H9 (cell line): Measurements from ENCODE around the gene MSMO1. TPM values are rescaled to one million over a fixed set of nuclear protein-coding genes. Genes with fewer than 3 reads are reported as not detected.

ENCODE experiments used
- DNase-seq: peaks from one replicate; pipeline ENCODE4 v3.0.0-alpha.2; 2017
- H2AFZ ChIP-seq: one replicate; pipeline ENCODE4 v1.6.1; 2013; ENCODE audit warnings: mild to moderate bottlenecking, low read length, control low read depth, moderate library complexity
- H2AK5ac ChIP-seq: 2 replicates; pipeline ENCODE4 v1.6.1; 2013; ENCODE audit warnings: low read length, control low read depth, mixed read lengths; ENCODE audit not compliant: insufficient read length
- H2BK120ac ChIP-seq: one replicate; pipeline ENCODE4 v1.6.1; 2013; ENCODE audit warnings: low read depth, mild to moderate bottlenecking, low read length, control low read depth, inconsistent platforms; ENCODE audit not compliant: poor library complexity, severe bottlenecking
- H2BK12ac ChIP-seq: 2 replicates; pipeline ENCODE4 v1.6.1; 2013; ENCODE audit warnings: low read length, control low read depth, mixed read lengths, low read depth; ENCODE audit not compliant: insufficient read length
- H2BK15ac ChIP-seq: 2 replicates; pipeline ENCODE4 v1.6.1; 2013; ENCODE audit warnings: low read depth, low read length, control low read depth
- H2BK20ac ChIP-seq: one replicate; pipeline ENCODE4 v1.6.1; 2013; ENCODE audit warnings: low read depth, mild to moderate bottlenecking, low read length, control low read depth, inconsistent platforms; ENCODE audit not compliant: poor library complexity, severe bottlenecking
- H2BK5ac ChIP-seq: 2 replicates; pipeline ENCODE4 v1.6.1; 2013; ENCODE audit warnings: low read length, control low read depth, mixed read lengths; ENCODE audit not compliant: insufficient read length
- H3K14ac ChIP-seq: 2 replicates; pipeline ENCODE4 v1.6.1; 2013; ENCODE audit warnings: low read length, control low read depth; ENCODE audit not compliant: insufficient read depth
- H3K18ac ChIP-seq: 2 replicates; pipeline ENCODE4 v1.6.1; 2013; ENCODE audit warnings: low read depth, mild to moderate bottlenecking, mixed read lengths, low read length, control low read depth; ENCODE audit not compliant: insufficient read length
- H3K23ac ChIP-seq: 2 replicates; pipeline ENCODE4 v1.6.1; 2013; ENCODE audit warnings: low read length, control low read depth, mixed read lengths, low read depth; ENCODE audit not compliant: insufficient read length
- H3K23me2 ChIP-seq: 2 replicates; pipeline ENCODE4 v1.6.1; 2013; ENCODE audit warnings: low read depth, mild to moderate bottlenecking, mixed read lengths, low read length, control low read depth; ENCODE audit not compliant: insufficient read length, poor library complexity, severe bottlenecking
- H3K27ac ChIP-seq: 2 replicates; pipeline ENCODE4 v1.5.1; 2013; ENCODE audit warnings: low read length, control low read depth, mixed read lengths, low read depth; ENCODE audit not compliant: insufficient read length
- H3K27me3 ChIP-seq: 2 replicates; pipeline ENCODE4 v1.6.1; 2013; ENCODE audit warnings: low read length, control low read depth, inconsistent platforms; ENCODE audit not compliant: insufficient read depth
- H3K4ac ChIP-seq: 2 replicates; pipeline ENCODE4 v1.6.1; 2013; ENCODE audit warnings: low read depth, mild to moderate bottlenecking, control low read depth, inconsistent platforms, low read length, moderate library complexity
- H3K4me1 ChIP-seq: 2 replicates; pipeline ENCODE4 v1.6.1; 2013; ENCODE audit warnings: low read length, control low read depth, inconsistent platforms; ENCODE audit not compliant: insufficient read depth
- H3K4me2 ChIP-seq: 2 replicates; pipeline ENCODE4 v1.6.1; 2013; ENCODE audit warnings: low read length, control low read depth, mixed read lengths; ENCODE audit not compliant: insufficient read length, insufficient read depth
- H3K56ac ChIP-seq: 2 replicates; pipeline ENCODE4 v1.6.1; 2013; ENCODE audit warnings: low read depth, mild to moderate bottlenecking, mixed read lengths, low read length, control low read depth; ENCODE audit not compliant: insufficient read length
- H3K79me1 ChIP-seq: 2 replicates; pipeline ENCODE4 v1.6.1; 2013; ENCODE audit warnings: low read depth, mild to moderate bottlenecking, moderate library complexity, low read length, control low read depth, inconsistent platforms; ENCODE audit not compliant: insufficient read depth, poor library complexity, severe bottlenecking
- H3K79me2 ChIP-seq: 2 replicates; pipeline ENCODE4 v1.6.1; 2013; ENCODE audit warnings: low read length, control low read depth, inconsistent platforms; ENCODE audit not compliant: insufficient read depth
- H3K9ac ChIP-seq: 2 replicates; pipeline ENCODE4 v1.6.1; 2013; ENCODE audit warnings: low read length, control low read depth, mixed read lengths; ENCODE audit not compliant: insufficient read length; ENCODE audit errors: extremely low read depth
- H3K9me3 ChIP-seq: one replicate; pipeline ENCODE4 v1.6.1; 2013; ENCODE audit warnings: low read depth, low read length, inconsistent platforms; ENCODE audit not compliant: control insufficient read depth
- H3T11ph ChIP-seq: one replicate; pipeline ENCODE4 v1.6.1; 2013; ENCODE audit warnings: mild to moderate bottlenecking, low read length, control low read depth, inconsistent platforms
- H4K20me1 ChIP-seq: one replicate; pipeline ENCODE4 v1.6.1; 2013; ENCODE audit not compliant: control insufficient read depth, insufficient read length, insufficient read depth
- H4K5ac ChIP-seq: 2 replicates; pipeline ENCODE4 v1.6.1; 2013; ENCODE audit warnings: low read depth, mild to moderate bottlenecking, mixed read lengths, low read length, control low read depth; ENCODE audit not compliant: insufficient read length
- H4K8ac ChIP-seq: replicated peaks from 2 replicates; pipeline ENCODE4 v1.6.1; 2013; ENCODE audit warnings: low read length, control low read depth, mixed read lengths, low read depth; ENCODE audit not compliant: insufficient read length
- H4K91ac ChIP-seq: 2 replicates; pipeline ENCODE4 v1.6.1; 2013; ENCODE audit warnings: low read depth, mild to moderate bottlenecking, moderate library complexity, mixed read lengths, low read length, control low read depth; ENCODE audit not compliant: insufficient read length
- H3K27ac Mint-ChIP-seq, 3 experiments: 2 replicates in 2 of 3; 3 replicates in 1 of 3; pipeline ENCODE4 v1.8.0; 2020 to 2021; ENCODE audit warnings: mixed read lengths in 3 of 3, mild to moderate bottlenecking in 1 of 3, moderate library complexity in 1 of 3
- H3K27me3 Mint-ChIP-seq: 2 replicates; pipeline ENCODE4 v1.8.0; 2021; ENCODE audit warnings: low read depth, mild to moderate bottlenecking, moderate library complexity, mixed read lengths
- H3K36me3 Mint-ChIP-seq, 3 experiments: 2 replicates in 2 of 3; 3 replicates in 1 of 3; pipeline ENCODE4 v1.8.0; 2020 to 2021; ENCODE audit warnings: low read depth in 3 of 3, mixed read lengths in 3 of 3; ENCODE audit not compliant: insufficient read depth in 1 of 3
- H3K4me1 Mint-ChIP-seq, 2 experiments: 2 replicates each; pipeline ENCODE4 v1.8.0; 2020; ENCODE audit warnings: mixed read lengths in 2 of 2
- H3K4me3 Mint-ChIP-seq, 2 experiments: 2 replicates in 1 of 2; 3 replicates in 1 of 2; pipeline ENCODE4 v1.8.0; 2020 to 2021; ENCODE audit warnings: mild to moderate bottlenecking in 2 of 2, mixed read lengths in 2 of 2, moderate library complexity in 1 of 2
- H3K9me3 Mint-ChIP-seq, 2 experiments: 2 replicates in 1 of 2; 3 replicates in 1 of 2; pipeline ENCODE4 v1.8.0; 2020; ENCODE audit warnings: mild to moderate bottlenecking in 2 of 2, mixed read lengths in 2 of 2, moderate library complexity in 1 of 2
- WGBS: extraction: QIAGEN DNeasy Blood & Tissue Kit; methylation state at CpG from one replicate; pipeline ENCODE4 v1.1.7; 2013; ENCODE audit warnings: missing lambda C conversion rate, low lambda C conversion rate, mixed read lengths; ENCODE audit not compliant: insufficient read length; ENCODE audit errors: extremely low coverage; 5-methylcytosine and 5-hydroxymethylcytosine counted together
- total RNA-seq: library from RNA; stranded (reverse); gene quantifications from 2 replicates; pipeline ENCODE4 v1.2.1, GENCODE V29; 2021
- TF ChIP-seq, protein P1 (sequence below): fragments of 200-600 bp; sonication (generic); conservative IDR thresholded peaks from 3 replicates; pipeline ENCODE4 v1.8.0; 2021; ENCODE audit warnings: antibody characterized with exemption, mild to moderate bottlenecking

The MSMO1 gene
- total RNA-seq, 1 experiment from 2014 or later = 79.3 TPM

DNA sequence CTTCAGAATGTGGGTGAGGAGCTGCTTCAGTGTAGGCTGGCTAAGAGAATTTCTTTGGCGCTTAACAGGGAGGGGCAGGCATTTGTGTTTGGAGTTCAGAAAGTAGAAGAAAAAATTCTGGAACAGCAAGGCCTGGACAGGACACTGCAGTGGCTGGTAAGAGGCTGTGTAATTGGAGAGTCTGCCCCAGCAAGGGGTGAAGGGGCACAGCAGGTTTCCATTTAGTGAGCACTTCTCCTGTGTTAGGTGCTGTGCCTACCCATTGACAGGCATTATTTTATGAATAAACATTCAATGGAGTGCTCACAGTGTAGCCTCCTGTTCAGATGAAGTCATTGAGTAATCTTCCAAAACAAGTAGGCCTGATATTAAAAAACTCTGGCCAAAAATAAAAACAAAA, 40.6 kb downstream of the MSMO1 start:
- Histone ChIP-seq H3K9me3 (no peaks in the 10 kb centered on the region), H3K23ac (no peak overlapping the region), H2AK5ac (no peak overlapping the region), H3K56ac (no peak overlapping the region), H4K8ac (no peak overlapping the region), H3K9ac (no peak overlapping the region), H2BK5ac (no peak overlapping the region), H3K4ac (no peak overlapping the region), H2AFZ (no peak overlapping the region), H3K14ac (no peak overlapping the region), H2BK12ac (no peak overlapping the region), H3K27ac (no peak overlapping the region), H2BK120ac (no peak overlapping the region), H3K4me1 (peaks cover 14% of the 10 kb centered on the region), H2BK20ac (no peak overlapping the region), H3K79me1 (no peaks in the 10 kb centered on the region), H3K18ac (no peak overlapping the region), H3K79me2 (no peaks in the 10 kb centered on the region), H3K4me2 (no peak overlapping the region), H3K23me2 (no peaks in the 10 kb centered on the region), H4K91ac (no peak overlapping the region), H4K5ac (no peak overlapping the region), H2BK15ac (no peak overlapping the region), H4K20me1 (no peaks in the 10 kb centered on the region), H3T11ph (no peak overlapping the region), H3K27me3 (no peaks in the 10 kb centered on the region)
- Mint-ChIP-seq H3K4me3 (0 out of 5 replicates have a peak overlapping the region, but pooled peaks of 1 of the 2 experiments have one; percentile 25), H3K27ac (peak overlapping the region in 2 of 3 experiments; percentile 7 to 12; a peak in 1 of 7 replicates), H3K4me1 (peaks cover 7 to 12% of the 10 kb centered on the region in 2 experiments), H3K27me3 (no peaks in the 10 kb centered on the region), H3K9me3 (no peaks in the 10 kb centered on the region), H3K36me3 (no peaks in the 10 kb centered on the region)
- TF ChIP-seq, protein P1, sequence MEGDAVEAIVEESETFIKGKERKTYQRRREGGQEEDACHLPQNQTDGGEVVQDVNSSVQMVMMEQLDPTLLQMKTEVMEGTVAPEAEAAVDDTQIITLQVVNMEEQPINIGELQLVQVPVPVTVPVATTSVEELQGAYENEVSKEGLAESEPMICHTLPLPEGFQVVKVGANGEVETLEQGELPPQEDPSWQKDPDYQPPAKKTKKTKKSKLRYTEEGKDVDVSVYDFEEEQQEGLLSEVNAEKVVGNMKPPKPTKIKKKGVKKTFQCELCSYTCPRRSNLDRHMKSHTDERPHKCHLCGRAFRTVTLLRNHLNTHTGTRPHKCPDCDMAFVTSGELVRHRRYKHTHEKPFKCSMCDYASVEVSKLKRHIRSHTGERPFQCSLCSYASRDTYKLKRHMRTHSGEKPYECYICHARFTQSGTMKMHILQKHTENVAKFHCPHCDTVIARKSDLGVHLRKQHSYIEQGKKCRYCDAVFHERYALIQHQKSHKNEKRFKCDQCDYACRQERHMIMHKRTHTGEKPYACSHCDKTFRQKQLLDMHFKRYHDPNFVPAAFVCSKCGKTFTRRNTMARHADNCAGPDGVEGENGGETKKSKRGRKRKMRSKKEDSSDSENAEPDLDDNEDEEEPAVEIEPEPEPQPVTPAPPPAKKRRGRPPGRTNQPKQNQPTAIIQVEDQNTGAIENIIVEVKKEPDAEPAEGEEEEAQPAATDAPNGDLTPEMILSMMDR = no peak
- DNase-seq = no peak
- WGBS = no CpG with 5 or more reads among the region's 1 CpG
